ENCODE results near the gene KCNE1.
"Not testable (repeated sequence)": the region's sequence is repeated elsewhere in the genome, so short reads cannot be mapped to it uniquely, and the experiment has no call there.

Gene KCNE1

GRCh38 chr21:34513129-34513675 is 1.2 kb upstream of the KCNE1 start:
- DNase-seq (ENCODE audit: low read depth, low spot score): no peak

GRCh38 chr21:34511181-34511580 is 829 bp downstream of the KCNE1 start:
- DNase-seq (ENCODE audit: low read depth, low spot score): no peak

GRCh38 chr21:34510148-34511142 is 1.6 kb downstream of the KCNE1 start:
- DNase-seq (ENCODE audit: low read depth, low spot score): no peak

GRCh38 chr21:34509151-34509550 is 2.9 kb downstream of the KCNE1 start:
- DNase-seq (ENCODE audit: low read depth, low spot score): no peak

- DNase-seq (ENCODE audit: low read depth, low spot score): no peak
These were observed 7.4 kb downstream of the KCNE1 start for GRCh38 chr21:34504595-34504994.

- DNase-seq (ENCODE audit: low read depth, low spot score): no peak
These were observed 9.4 kb downstream of the KCNE1 start for GRCh38 chr21:34502480-34503106.

- no peak for DNase-seq (ENCODE audit: low read depth, low spot score)
These were observed 10.3 kb downstream of the KCNE1 start for GRCh38 chr21:34501716-34502115.

- DNase-seq (ENCODE audit: low read depth, low spot score): no peak
These were observed 11.8 kb downstream of the KCNE1 start for GRCh38 chr21:34500191-34500590.

GRCh38 chr21:34499116-34499515 is 12.9 kb downstream of the KCNE1 start:
- no peak for DNase-seq (ENCODE audit: low read depth, low spot score)

- no peak for DNase-seq (ENCODE audit: low read depth, low spot score)
These were observed 13.4 kb downstream of the KCNE1 start for GRCh38 chr21:34498623-34499022.

- DNase-seq (ENCODE audit: low read depth, low spot score): not testable (repeated sequence)
These were observed 28.2 kb downstream of the KCNE1 start for GRCh38 chr21:34483854-34484253.

GRCh38 chr21:34483435-34483834 is 28.6 kb downstream of the KCNE1 start:
- DNase-seq (ENCODE audit: low read depth, low spot score): not testable (repeated sequence)

- not testable (repeated sequence) for DNase-seq (ENCODE audit: low read depth, low spot score)
These were observed 44.7 kb downstream of the KCNE1 start for GRCh38 chr21:34467333-34467732.

GRCh38 chr21:34459426-34459825 is 52.6 kb downstream of the KCNE1 start:
- not testable (repeated sequence) for DNase-seq (ENCODE audit: low read depth, low spot score)

- DNase-seq (ENCODE audit: low read depth, low spot score): not testable (repeated sequence)
These were observed 53.7 kb downstream of the KCNE1 start for GRCh38 chr21:34458266-34458665.

GRCh38 chr21:34456180-34456579 is 55.8 kb downstream of the KCNE1 start:
- not testable (repeated sequence) for DNase-seq (ENCODE audit: low read depth, low spot score)

GRCh38 chr21:34455628-34456027 is 56.4 kb downstream of the KCNE1 start:
- not testable (repeated sequence) for DNase-seq (ENCODE audit: low read depth, low spot score)

GRCh38 chr21:34447018-34447417 is 65.0 kb downstream of the KCNE1 start:
- DNase-seq (ENCODE audit: low read depth, low spot score): not testable (repeated sequence)

- not testable (repeated sequence) for DNase-seq (ENCODE audit: low read depth, low spot score)
These were observed 68.5 kb downstream of the KCNE1 start for GRCh38 chr21:34443486-34443885.

GRCh38 chr21:34429710-34430109 is 82.3 kb downstream of the KCNE1 start:
- DNase-seq (ENCODE audit: low read depth, low spot score): not testable (repeated sequence)

- DNase-seq (ENCODE audit: low read depth, low spot score): not testable (repeated sequence)
These were observed 83.6 kb downstream of the KCNE1 start for GRCh38 chr21:34428441-34428840.

- not testable (repeated sequence) for DNase-seq (ENCODE audit: low read depth, low spot score)
These were observed 84.7 kb downstream of the KCNE1 start for GRCh38 chr21:34427339-34427738.

Measured in activated CD4-positive, CD25-positive, alpha-beta regulatory T cell treated with anti-CD3 and anti-CD28 coated beads, Interleukin-2, amount 50 U/mL, for 16 hours (primary cell).